Stomach (tissue), 9 donors: Measurements from ENCODE around the gene CYB5R4. TPM values are rescaled to one million over a fixed set of nuclear protein-coding genes. Genes with fewer than 3 reads are reported as not detected.

Experiments
- DNase-seq, 2 donors: peaks; one replicate each; pipeline versions ENCODE4 v3.0.0 to v3.0.0-alpha.2; 2013 to 2019
- H3K27ac ChIP-seq, 5 donors: fragments of 200-600 bp in 4 of 5; sonication (generic) in 4 of 5; one replicate each; pipeline ENCODE4 v1.5.1; 2013 to 2019; ENCODE audit warnings: mild to moderate bottlenecking in 1 of 5, moderate library complexity in 1 of 5
- H3K27me3 ChIP-seq, 3 donors: fragments of 200-600 bp; sonication (generic); one replicate each; pipeline ENCODE4 v1.5.1; 2017 to 2019; ENCODE audit warnings: mixed run types in 1 of 3
- H3K36me3 ChIP-seq, 4 donors: fragments of 200-600 bp; sonication (generic); 1 replicate in 3 of 4; 2 replicates in 1 of 4; pipeline ENCODE4 v1.5.1; 2016 to 2019
- H3K4me1 ChIP-seq, 4 donors: fragments of 200-600 bp; sonication (generic); one replicate each; pipeline ENCODE4 v1.5.1; 2016 to 2019
- H3K4me3 ChIP-seq, 4 donors: fragments of 200-600 bp; sonication (generic) in 3 of 4; one replicate each; pipeline ENCODE4 v1.5.1; 2016 to 2019; ENCODE audit warnings: mild to moderate bottlenecking in 1 of 4
- H3K9me3 ChIP-seq, 4 donors: fragments of 200-600 bp; sonication (generic); one replicate each; pipeline ENCODE4 v1.5.1; 2016 to 2019
- EP300 ChIP-seq: sonication (generic); formaldehyde crosslinking; IDR thresholded peaks from one replicate; pipeline ENCODE4 v1.6.1; 2017; ENCODE audit warnings: antibody characterized with exemption
- POLR2A ChIP-seq, 4 donors: fragments of 450-650 bp; IDR thresholded peaks; one replicate each; pipeline ENCODE4 v1.6.1; 2016; ENCODE audit warnings: antibody characterized with exemption in 4 of 4, control low read depth in 2 of 4, mild to moderate bottlenecking in 1 of 4, moderate library complexity in 1 of 4
- POLR2AphosphoS5 ChIP-seq, 3 donors: sonication (generic); formaldehyde crosslinking; IDR thresholded peaks; one replicate each; pipeline ENCODE4 v1.6.1; 2016; ENCODE audit warnings: antibody characterized with exemption in 3 of 3
- WGBS, 5 donors: extraction: QIAGEN DNeasy Blood & Tissue Kit in 3 of 5; methylation state at CpG; one replicate each; pipeline versions ENCODE4 v1.1.5 to v1.1.7; 2013 to 2018; 5-methylcytosine and 5-hydroxymethylcytosine counted together
- intact Hi-C: fragments of 100-400 bp; cut with DNase I; formaldehyde crosslinking; loops from one replicate; pipeline ENCODE4 v1.15.1; 2023; ENCODE audit warnings: low total_unique reads
- polyA plus RNA-seq, 3 donors: library from polyadenylated mRNA; stranded (reverse); fragments of 200-250 nt; gene quantifications; one replicate each; pipeline ENCODE4 v1.2.3, GENCODE V29; 2013
- total RNA-seq, 5 donors: library from RNA; depleted of rRNA; stranded (reverse); fragments of >200 nt; gene quantifications; one replicate each; pipeline versions ENCODE4 v1.1.0 to v1.2.3, GENCODE V29; 2014 to 2016
- TF ChIP-seq, protein P1 (sequence below), 7 experiments: fragments of 450-650 bp in 4 of 7; fragments of 200-600 bp in 3 of 7; sonication (generic) in 3 of 7; IDR thresholded peaks; one replicate each; pipeline ENCODE4 v1.5.1; 2016 to 2019; ENCODE audit warnings: antibody characterized with exemption in 7 of 7, control low read depth in 2 of 7, mild to moderate bottlenecking in 1 of 7
- donor health status: healthy with polysubstance abuse.
- donor health status: Bipolar disorder and iron deficiency.
- donor health status: healthy.

CYB5R4 gene
- total and polyA plus RNA-seq, 8 donors, result 0.89 to 50.7 (median 12.4) TPM

- no peak overlapping the region for H3K4me3 ChIP-seq
- no peak for DNase-seq
- H3K9me3 ChIP-seq, result no peaks in the 10 kb centered on the region
- no peaks in the 10 kb centered on the region for H3K36me3 ChIP-seq
- TF ChIP-seq POLR2A (IDR thresholded peaks at IDR 0.05) (no peak), POLR2AphosphoS5 (IDR thresholded peaks at IDR 0.05) (no peak), EP300 (no peak)
- TF ChIP-seq, protein P1, sequence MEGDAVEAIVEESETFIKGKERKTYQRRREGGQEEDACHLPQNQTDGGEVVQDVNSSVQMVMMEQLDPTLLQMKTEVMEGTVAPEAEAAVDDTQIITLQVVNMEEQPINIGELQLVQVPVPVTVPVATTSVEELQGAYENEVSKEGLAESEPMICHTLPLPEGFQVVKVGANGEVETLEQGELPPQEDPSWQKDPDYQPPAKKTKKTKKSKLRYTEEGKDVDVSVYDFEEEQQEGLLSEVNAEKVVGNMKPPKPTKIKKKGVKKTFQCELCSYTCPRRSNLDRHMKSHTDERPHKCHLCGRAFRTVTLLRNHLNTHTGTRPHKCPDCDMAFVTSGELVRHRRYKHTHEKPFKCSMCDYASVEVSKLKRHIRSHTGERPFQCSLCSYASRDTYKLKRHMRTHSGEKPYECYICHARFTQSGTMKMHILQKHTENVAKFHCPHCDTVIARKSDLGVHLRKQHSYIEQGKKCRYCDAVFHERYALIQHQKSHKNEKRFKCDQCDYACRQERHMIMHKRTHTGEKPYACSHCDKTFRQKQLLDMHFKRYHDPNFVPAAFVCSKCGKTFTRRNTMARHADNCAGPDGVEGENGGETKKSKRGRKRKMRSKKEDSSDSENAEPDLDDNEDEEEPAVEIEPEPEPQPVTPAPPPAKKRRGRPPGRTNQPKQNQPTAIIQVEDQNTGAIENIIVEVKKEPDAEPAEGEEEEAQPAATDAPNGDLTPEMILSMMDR (IDR thresholded peaks at IDR 0.05), result no peak
- 84 to 95% (median 86%) methylated on average over 1 of the region's 1 CpG for WGBS, 5 donors
- H3K27ac ChIP-seq, result no peak overlapping the region
- intact Hi-C loops, result no loop called here
- no peaks in the 10 kb centered on the region for H3K4me1 ChIP-seq
- H3K27me3 ChIP-seq, result no peaks in the 10 kb centered on the region
Observed at GRCh38 chr6:84016029-84016428, 156.5 kb downstream of the CYB5R4 start.

Other genes starting within 250 kb of the CYB5R4 start
- gene SNAP91, start 150.6 kb upstream of the CYB5R4 start, total RNA-seq, result 1 to 10 TPM in 1 of 5 donors, not detected in 4; 3.5 TPM
- under 1 TPM; 0.12 to 0.68 (median 0.15) TPM for gene SNAP91, start 150.6 kb upstream of the CYB5R4 start, polyA plus RNA-seq
- gene RIPPLY2, start 6.3 kb upstream of the CYB5R4 start, total RNA-seq, result not detected
- gene RIPPLY2, start 6.3 kb upstream of the CYB5R4 start, polyA plus RNA-seq, result 1 to 10 TPM in 1 of 3 donors, under 1 TPM in 1, not detected in 1; 1.00 to 1.5 TPM
- gene MRAP2, start 174.1 kb downstream of the CYB5R4 start, total RNA-seq, result 10 to 100 TPM in 1 of 5 donors, 1 to 10 TPM in 4; 1.3 to 20.2 (median 7.6) TPM
- 1 to 10 TPM; 2.6 to 5.5 (median 2.6) TPM for gene MRAP2, start 174.1 kb downstream of the CYB5R4 start, polyA plus RNA-seq